Liver (tissue), 3 donors: ENCODE data around the gene CCDC152.

Source experiments
- FOXA1 ChIP-seq: IDR thresholded peaks from 2 replicates; pipeline ENCODE4 v1.6.1; 2016; ENCODE audit warnings: antibody characterized with exemption
- RAD21 ChIP-seq, 2 donors: IDR thresholded peaks; 2 replicates each; pipeline ENCODE4 v1.6.1; 2016; ENCODE audit warnings: antibody characterized with exemption in 2 of 2, mild to moderate bottlenecking in 2 of 2
- TAF1 ChIP-seq: conservative IDR thresholded peaks from 2 replicates; pipeline ENCODE4 v1.6.1; 2016; ENCODE audit warnings: antibody characterized with exemption, mild to moderate bottlenecking
- TF ChIP-seq, protein P1 (sequence below): fragments of 150-350 bp; IDR thresholded peaks from 2 replicates; pipeline ENCODE4 v1.5.1; 2017; ENCODE audit warnings: improper control_type of control experiment, low read depth, low read length; ENCODE audit not compliant: missing input control
- donor health status: healthy.
- donor health status: healthy.

DNA sequence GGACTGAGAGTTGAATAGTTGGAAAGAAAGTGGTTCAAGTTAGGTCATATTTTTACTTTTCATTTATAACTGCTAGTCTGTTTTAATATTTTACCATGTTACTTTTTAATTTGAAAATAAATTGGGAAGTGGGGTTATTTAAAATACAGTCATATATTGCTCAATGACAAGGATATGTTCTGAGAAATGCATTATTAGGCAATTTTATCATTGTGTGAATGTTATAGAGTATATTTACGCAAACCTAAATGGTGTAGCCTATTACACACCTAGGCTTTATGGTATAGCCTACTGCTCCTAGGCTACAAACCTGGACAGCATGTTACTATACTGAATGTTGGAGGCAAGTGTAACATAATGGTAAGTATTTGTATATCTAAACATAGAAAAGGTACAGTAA lies 5.2 kb downstream of the CCDC152 start:
- TF ChIP-seq, protein P1, sequence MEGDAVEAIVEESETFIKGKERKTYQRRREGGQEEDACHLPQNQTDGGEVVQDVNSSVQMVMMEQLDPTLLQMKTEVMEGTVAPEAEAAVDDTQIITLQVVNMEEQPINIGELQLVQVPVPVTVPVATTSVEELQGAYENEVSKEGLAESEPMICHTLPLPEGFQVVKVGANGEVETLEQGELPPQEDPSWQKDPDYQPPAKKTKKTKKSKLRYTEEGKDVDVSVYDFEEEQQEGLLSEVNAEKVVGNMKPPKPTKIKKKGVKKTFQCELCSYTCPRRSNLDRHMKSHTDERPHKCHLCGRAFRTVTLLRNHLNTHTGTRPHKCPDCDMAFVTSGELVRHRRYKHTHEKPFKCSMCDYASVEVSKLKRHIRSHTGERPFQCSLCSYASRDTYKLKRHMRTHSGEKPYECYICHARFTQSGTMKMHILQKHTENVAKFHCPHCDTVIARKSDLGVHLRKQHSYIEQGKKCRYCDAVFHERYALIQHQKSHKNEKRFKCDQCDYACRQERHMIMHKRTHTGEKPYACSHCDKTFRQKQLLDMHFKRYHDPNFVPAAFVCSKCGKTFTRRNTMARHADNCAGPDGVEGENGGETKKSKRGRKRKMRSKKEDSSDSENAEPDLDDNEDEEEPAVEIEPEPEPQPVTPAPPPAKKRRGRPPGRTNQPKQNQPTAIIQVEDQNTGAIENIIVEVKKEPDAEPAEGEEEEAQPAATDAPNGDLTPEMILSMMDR: no peak
- TF ChIP-seq FOXA1 (no peak), RAD21 (IDR thresholded peaks at IDR 0.05) (no peak), TAF1 (no peak)
